Dendritic cell treated with granulocyte-macrophage colony-stimulating factor and Interleukin-4, amounts not matched to agents 40 ng/mL and 50 ng/mL, for 4 days (primary cell): ENCODE measurements around the gene ARHGAP15.

ENCODE experiments used
- H3K27ac Mint-ChIP-seq: one replicate; pipeline ENCODE4 v1.8.0; 2022; ENCODE audit warnings: mild to moderate bottlenecking, mixed read lengths
- H3K27me3 Mint-ChIP-seq: one replicate; pipeline ENCODE4 v1.8.0; 2022; ENCODE audit warnings: mild to moderate bottlenecking, mixed read lengths
- H3K36me3 Mint-ChIP-seq: one replicate; pipeline ENCODE4 v1.8.0; 2022; ENCODE audit warnings: low read depth, mixed read lengths
- H3K4me1 Mint-ChIP-seq: one replicate; pipeline ENCODE4 v1.8.0; 2022; ENCODE audit warnings: low read depth, mixed read lengths
- H3K4me3 Mint-ChIP-seq: one replicate; pipeline ENCODE4 v1.8.0; 2022; ENCODE audit warnings: mild to moderate bottlenecking, moderate library complexity, mixed read lengths
- H3K9me3 Mint-ChIP-seq: one replicate; pipeline ENCODE4 v1.8.0; 2022; ENCODE audit warnings: mixed read lengths
- intact Hi-C: fragments of 100-400 bp; cut with micrococcal nuclease; formaldehyde crosslinking; loops from one replicate; pipeline ENCODE4 v1.15.0; 2022

The ARHGAP15 gene

DNA sequence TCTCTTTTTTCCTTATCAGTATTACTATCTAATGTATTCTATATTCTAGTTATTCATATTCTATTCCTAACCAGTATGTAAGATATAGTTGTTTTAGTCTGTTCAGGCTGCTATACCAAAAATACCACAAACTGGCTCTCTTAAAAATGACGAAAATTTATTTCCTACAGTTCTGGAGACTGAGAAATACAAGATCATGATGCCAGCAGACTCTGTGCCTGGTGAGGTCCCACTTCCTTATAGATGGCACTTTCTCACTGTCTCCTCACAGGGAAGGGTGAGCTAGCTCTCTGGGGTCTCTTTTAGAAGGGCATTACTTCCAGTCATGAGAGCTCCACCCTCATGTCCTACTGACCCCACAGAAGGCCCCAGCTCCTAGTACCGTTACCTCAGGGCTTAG is 4.8 kb upstream of the ARHGAP15 start:
- H3K27me3 Mint-ChIP-seq, result no peaks in the 10 kb centered on the region
- no peak overlapping the region for H3K27ac Mint-ChIP-seq
- H3K9me3 Mint-ChIP-seq, result no peaks in the 10 kb centered on the region
- H3K4me3 Mint-ChIP-seq, result no peak overlapping the region
- intact Hi-C loops, result no loop called here
- H3K4me1 Mint-ChIP-seq, result peaks cover 10% of the 10 kb centered on the region
- no peaks in the 10 kb centered on the region for H3K36me3 Mint-ChIP-seq

- no peak overlapping the region for H3K4me3 Mint-ChIP-seq
- intact Hi-C loops, result no loop called here
- H3K36me3 Mint-ChIP-seq, result no peaks in the 10 kb centered on the region
- H3K4me1 Mint-ChIP-seq, result peaks cover 10% of the 10 kb centered on the region
- H3K27me3 Mint-ChIP-seq, result no peaks in the 10 kb centered on the region
- H3K27ac Mint-ChIP-seq, result no peak overlapping the region
- H3K9me3 Mint-ChIP-seq, result no peaks in the 10 kb centered on the region
Observed at GRCh38 chr2:143125717-143126116, 3.5 kb upstream of the ARHGAP15 start.

GRCh38 chr2:143132355-143132754 is 3.1 kb downstream of the ARHGAP15 start:
- Mint-ChIP-seq H3K36me3 (peaks cover 6% of the 10 kb centered on the region), H3K4me1 (peaks cover 36% of the 10 kb centered on the region), H3K9me3 (no peaks in the 10 kb centered on the region), H3K27me3 (no peaks in the 10 kb centered on the region), H3K4me3 (peak overlapping the region; percentile 40), H3K27ac (peak overlapping the region; percentile 4)
- intact Hi-C loops, result no loop called here

DNA sequence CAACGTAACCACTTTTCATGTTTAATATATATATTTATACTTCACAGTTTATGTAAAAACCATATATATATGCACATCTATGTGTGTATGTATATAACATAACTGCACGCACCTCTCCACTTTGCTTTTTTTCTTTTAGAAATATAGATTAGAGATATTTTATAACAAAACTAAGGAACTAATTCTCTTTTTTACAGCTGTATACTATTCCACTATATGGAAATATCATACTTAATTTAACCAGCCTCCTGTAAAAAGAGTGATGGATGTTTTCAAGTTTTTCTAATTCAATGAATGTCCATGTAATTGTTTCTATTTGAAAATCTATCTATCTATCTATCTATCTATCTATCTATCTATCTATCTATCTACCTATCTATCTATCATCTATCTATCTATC is 4.6 kb downstream of the ARHGAP15 start:
- no peak overlapping the region for H3K4me3 Mint-ChIP-seq

DNA sequence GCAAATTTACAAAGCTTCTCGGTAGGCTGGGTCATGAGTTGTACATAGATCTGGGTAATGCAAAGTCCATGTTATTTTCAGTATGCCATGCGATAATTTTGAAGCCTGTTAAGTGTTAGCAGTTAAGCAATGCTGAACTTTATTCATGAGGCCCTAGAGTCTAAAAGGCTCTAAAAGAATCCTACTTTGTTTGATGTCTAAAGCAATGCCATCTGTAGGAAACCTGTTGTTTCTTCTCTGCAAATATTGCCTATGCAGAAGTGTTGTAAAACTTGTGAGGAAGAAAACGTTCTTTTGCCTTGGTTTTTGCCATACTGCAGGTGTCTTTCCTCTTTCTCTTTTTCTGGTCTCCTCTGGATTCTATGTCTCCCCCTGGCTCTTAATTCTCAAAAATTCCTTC is 9.1 kb downstream of the ARHGAP15 start:
- H3K27ac Mint-ChIP-seq, result no peak overlapping the region
- peaks cover 6% of the 10 kb centered on the region for H3K36me3 Mint-ChIP-seq
- no peaks in the 10 kb centered on the region for H3K27me3 Mint-ChIP-seq
- intact Hi-C loops, result no loop called here
- peaks cover 54% of the 10 kb centered on the region for H3K4me1 Mint-ChIP-seq
- H3K9me3 Mint-ChIP-seq, result no peaks in the 10 kb centered on the region
- no peak overlapping the region for H3K4me3 Mint-ChIP-seq

More for the DNA sequence above, 4.6 kb downstream of the ARHGAP15 start:
- Mint-ChIP-seq H3K9me3 (no peaks in the 10 kb centered on the region), H3K4me1 (peaks cover 38% of the 10 kb centered on the region), H3K27ac (peak overlapping the region; percentile 6), H3K36me3 (peaks cover 6% of the 10 kb centered on the region), H3K27me3 (no peaks in the 10 kb centered on the region)
- intact Hi-C loops, result no loop called here

- intact Hi-C loops, result no loop called here
- Mint-ChIP-seq H3K4me3 (no peak overlapping the region), H3K36me3 (no peaks in the 10 kb centered on the region), H3K27me3 (no peaks in the 10 kb centered on the region), H3K9me3 (no peaks in the 10 kb centered on the region), H3K27ac (no peak overlapping the region), H3K4me1 (peaks cover 55% of the 10 kb centered on the region)
Observed at GRCh38 chr2:143139835-143140393, 10.7 kb downstream of the ARHGAP15 start.

DNA sequence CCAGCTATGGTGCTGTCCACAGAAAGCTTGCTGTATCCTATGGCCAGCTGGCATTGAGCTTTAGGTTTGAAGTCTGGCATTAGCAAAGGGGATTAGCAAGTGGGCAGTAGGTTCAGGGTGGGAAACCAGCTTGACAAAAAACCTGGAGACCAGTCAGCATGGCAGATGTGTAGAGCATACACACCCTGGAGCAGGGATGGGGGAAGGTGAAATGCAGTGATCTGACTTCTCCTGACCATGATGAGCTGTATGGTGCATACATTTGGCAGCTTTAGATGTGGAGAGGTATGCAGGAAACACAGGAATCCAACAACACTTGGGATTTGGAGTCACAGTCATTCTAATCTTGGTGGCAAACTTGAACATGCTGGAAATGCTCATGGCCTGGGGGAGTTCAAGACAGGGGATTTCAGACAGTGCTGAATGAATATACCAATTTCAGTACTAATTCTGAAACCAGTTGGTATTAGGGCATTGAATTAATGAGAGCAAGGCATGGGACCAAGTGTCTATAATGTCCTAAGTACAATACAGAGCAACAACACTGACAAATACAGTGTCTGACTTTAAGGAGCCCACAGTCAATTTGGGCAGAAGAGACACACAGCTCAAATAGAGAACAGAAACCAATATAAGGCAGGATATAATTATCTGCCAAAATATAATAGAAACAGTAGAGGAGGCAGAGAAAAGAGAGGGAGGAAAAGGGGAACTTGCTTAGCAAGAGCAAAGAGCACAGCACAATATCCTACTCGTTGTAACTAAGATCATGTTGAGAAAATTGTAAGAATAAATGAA is 11.8 kb downstream of the ARHGAP15 start:
- Mint-ChIP-seq H3K36me3 (no peaks in the 10 kb centered on the region), H3K4me3 (peak overlapping the region; percentile 24), H3K9me3 (no peaks in the 10 kb centered on the region), H3K27ac (peak overlapping the region; percentile 76), H3K27me3 (no peaks in the 10 kb centered on the region), H3K4me1 (peaks cover 56% of the 10 kb centered on the region)
- intact Hi-C loops, result no loop called here

DNA sequence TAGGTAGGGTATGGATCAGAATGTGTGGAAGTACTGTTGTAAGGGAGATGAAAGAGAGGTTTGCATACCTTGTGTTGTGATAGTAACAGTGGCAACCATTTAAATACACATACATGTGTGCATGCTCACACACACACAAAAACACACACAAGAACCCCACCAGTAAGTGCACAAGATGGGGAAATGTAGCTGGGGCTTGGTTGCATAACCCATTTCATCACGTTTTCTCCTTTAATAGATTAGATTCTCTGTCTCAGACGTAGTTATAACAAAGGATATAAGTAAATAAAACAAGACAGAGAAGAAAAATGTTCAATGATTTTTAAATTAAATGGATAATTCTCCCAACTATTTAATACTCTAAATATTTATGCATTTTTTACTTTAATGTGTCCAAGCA is 13.4 kb downstream of the ARHGAP15 start:
- H3K36me3 Mint-ChIP-seq, result no peaks in the 10 kb centered on the region
- no peaks in the 10 kb centered on the region for H3K9me3 Mint-ChIP-seq
- no peak overlapping the region for H3K4me3 Mint-ChIP-seq
- no peak overlapping the region for H3K27ac Mint-ChIP-seq
- intact Hi-C loops, result no loop called here
- peaks cover 72% of the 10 kb centered on the region for H3K4me1 Mint-ChIP-seq
- no peaks in the 10 kb centered on the region for H3K27me3 Mint-ChIP-seq

- H3K27ac Mint-ChIP-seq, result peak overlapping the region; percentile 40
Observed at GRCh38 chr2:143144813-143145455, 15.7 kb downstream of the ARHGAP15 start.

GRCh38 chr2:143146366-143146765 is 17.1 kb downstream of the ARHGAP15 start:
- no peaks in the 10 kb centered on the region for H3K9me3 Mint-ChIP-seq
- no peak overlapping the region for H3K4me3 Mint-ChIP-seq
- H3K36me3 Mint-ChIP-seq, result no peaks in the 10 kb centered on the region
- no peak overlapping the region for H3K27ac Mint-ChIP-seq
- no peaks in the 10 kb centered on the region for H3K27me3 Mint-ChIP-seq
- intact Hi-C loops, result no loop called here
- H3K4me1 Mint-ChIP-seq, result peaks cover 75% of the 10 kb centered on the region

More at GRCh38 chr2:143144813-143145455, 15.7 kb downstream of the ARHGAP15 start:
- intact Hi-C loops, result no loop called here
- no peaks in the 10 kb centered on the region for H3K36me3 Mint-ChIP-seq
- no peaks in the 10 kb centered on the region for H3K27me3 Mint-ChIP-seq
- peaks cover 72% of the 10 kb centered on the region for H3K4me1 Mint-ChIP-seq
- no peak overlapping the region for H3K4me3 Mint-ChIP-seq
- no peaks in the 10 kb centered on the region for H3K9me3 Mint-ChIP-seq

GRCh38 chr2:143146815-143147530 is 17.8 kb downstream of the ARHGAP15 start:
- Mint-ChIP-seq H3K27ac (no peak overlapping the region), H3K4me3 (no peak overlapping the region)
- intact Hi-C loops, result no loop called here

GRCh38 chr2:143148011-143148410 is 18.8 kb downstream of the ARHGAP15 start:
- Mint-ChIP-seq H3K4me1 (peaks cover 78% of the 10 kb centered on the region), H3K27me3 (no peaks in the 10 kb centered on the region), H3K36me3 (no peaks in the 10 kb centered on the region), H3K27ac (peak overlapping the region; percentile 38), H3K9me3 (no peaks in the 10 kb centered on the region), H3K4me3 (no peak overlapping the region)
- intact Hi-C loops, result no loop called here

More at GRCh38 chr2:143146815-143147530, 17.8 kb downstream of the ARHGAP15 start:
- Mint-ChIP-seq H3K36me3 (no peaks in the 10 kb centered on the region), H3K27me3 (no peaks in the 10 kb centered on the region), H3K9me3 (no peaks in the 10 kb centered on the region), H3K4me1 (peaks cover 75% of the 10 kb centered on the region)

- no peaks in the 10 kb centered on the region for H3K27me3 Mint-ChIP-seq
- H3K9me3 Mint-ChIP-seq, result no peaks in the 10 kb centered on the region
- H3K4me3 Mint-ChIP-seq, result no peak overlapping the region
- intact Hi-C loops, result no loop called here
- H3K27ac Mint-ChIP-seq, result peak overlapping the region; percentile 20
- no peaks in the 10 kb centered on the region for H3K36me3 Mint-ChIP-seq
- H3K4me1 Mint-ChIP-seq, result peaks cover 81% of the 10 kb centered on the region
Observed at GRCh38 chr2:143148757-143149156, 19.5 kb downstream of the ARHGAP15 start.

DNA sequence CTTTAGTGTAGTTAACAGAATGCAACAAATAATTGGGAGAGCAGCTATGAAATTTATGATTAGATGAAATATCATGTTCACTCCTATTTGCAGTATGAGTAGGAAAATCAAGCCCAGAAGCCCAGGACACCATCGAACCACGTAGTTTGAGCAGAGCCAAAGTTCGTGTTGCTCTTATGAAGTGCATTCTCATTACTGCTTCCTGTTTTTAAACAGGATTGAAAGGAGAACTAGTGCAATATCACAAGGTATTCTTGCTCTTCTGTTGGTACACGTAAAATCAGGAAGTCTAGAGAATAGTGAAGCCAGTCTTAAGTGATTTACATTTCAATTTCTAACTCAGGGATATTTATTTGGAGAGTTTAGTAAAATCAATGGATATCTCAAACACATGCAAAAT is 21.1 kb downstream of the ARHGAP15 start:
- Mint-ChIP-seq H3K9me3 (no peaks in the 10 kb centered on the region), H3K4me1 (peaks cover 81% of the 10 kb centered on the region), H3K36me3 (no peaks in the 10 kb centered on the region), H3K4me3 (peak overlapping the region; percentile 6), H3K27me3 (no peaks in the 10 kb centered on the region), H3K27ac (peak overlapping the region; percentile 58)
- intact Hi-C loops, result no loop called here
